Tibial artery (tissue), 4 donors: ENCODE results near the gene CCNQ.

Experiments used
- DNase-seq, 2 donors: peaks; one replicate each; pipeline ENCODE4 v3.0.0-alpha.2; 2019
- H3K27ac ChIP-seq, 2 donors: fragments of 200-600 bp; sonication (generic) in 1 of 2; 1 replicate in 1 of 2; 2 replicates in 1 of 2; pipeline ENCODE4 v1.5.1; 2018 to 2019; ENCODE audit warnings: mild to moderate bottlenecking in 1 of 2
- H3K27me3 ChIP-seq, 2 donors: fragments of 200-600 bp; sonication (generic) in 1 of 2; one replicate each; pipeline versions ENCODE4 v1.5.1 to v1.6.0; 2016 to 2019
- H3K36me3 ChIP-seq, 3 donors: fragments of 200-600 bp; sonication (generic) in 2 of 3; one replicate each; pipeline ENCODE4 v1.5.1; 2016 to 2019; ENCODE audit warnings: mild to moderate bottlenecking in 2 of 3
- H3K4me1 ChIP-seq, 4 donors: fragments of 200-600 bp; sonication (generic) in 2 of 4; 1 replicate in 3 of 4; 2 replicates in 1 of 4; pipeline ENCODE4 v1.5.1; 2016 to 2019
- H3K4me3 ChIP-seq, 2 donors: fragments of 200-600 bp; sonication (generic) in 1 of 2; 1 replicate in 1 of 2; 2 replicates in 1 of 2; pipeline ENCODE4 v1.5.1; 2018 to 2019; ENCODE audit warnings: mild to moderate bottlenecking in 2 of 2
- H3K9me3 ChIP-seq, 3 donors: fragments of 200-600 bp; sonication (generic) in 1 of 3; one replicate each; pipeline ENCODE4 v1.5.1; 2016 to 2019
- intact Hi-C: fragments of 100-400 bp; cut with DNase I; formaldehyde crosslinking; loops from one replicate; pipeline ENCODE4 v1.15.0; 2023; ENCODE audit warnings: low total_unique reads
- TF ChIP-seq, protein P1 (sequence below), 2 experiments: fragments of 200-600 bp in 1 of 2; fragments of 450-650 bp in 1 of 2; IDR thresholded peaks; one replicate each; pipeline ENCODE4 v1.5.1; 2017 to 2019; ENCODE audit warnings: antibody characterized with exemption in 2 of 2, mild to moderate bottlenecking in 1 of 2, moderate library complexity in 1 of 2

Gene CCNQ

DNA sequence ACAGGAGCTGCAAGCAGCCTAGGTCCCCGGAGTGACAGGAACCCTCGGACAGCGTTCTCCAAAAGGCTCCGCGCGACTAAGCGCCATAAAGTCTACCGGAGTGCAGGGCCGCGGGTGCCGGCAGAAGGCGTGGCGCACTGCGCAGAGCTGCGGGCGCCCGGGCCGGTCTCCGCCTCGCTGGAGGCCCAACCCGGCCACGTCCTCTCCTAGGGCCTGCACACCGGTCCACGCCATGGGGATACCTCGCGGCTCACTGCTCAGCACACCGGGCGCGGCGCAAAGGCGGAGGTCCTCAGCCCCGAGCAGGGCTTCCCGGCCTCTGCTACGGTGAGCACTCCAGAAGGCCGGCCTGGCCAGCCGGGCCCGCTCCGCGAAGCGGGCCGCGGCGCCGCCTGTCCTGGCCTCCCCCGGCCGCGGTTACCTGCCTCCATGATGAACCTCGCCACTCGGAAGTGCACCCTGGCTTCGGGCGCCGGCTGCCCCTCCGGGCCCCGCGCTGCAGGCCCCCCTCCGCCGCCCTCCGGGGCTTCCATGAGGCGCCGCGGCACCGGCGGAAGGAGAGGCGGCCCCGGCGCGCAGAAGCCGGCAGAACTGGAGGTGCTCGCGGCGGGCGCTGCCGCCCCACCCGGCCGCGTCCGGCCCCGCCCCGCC lies at the start of gene CCNQ:
Gene CCNQ, minus strand, starts transcription at position 599 of the 651 bp plus-strand sequence. Its CDS starts 66 bp downstream, at position 533.
- Histone ChIP-seq H3K9me3 (peaks cover 0 to 7% (median 0%) of the 10 kb centered on the region in 3 donors), H3K4me3 (peak within 1 kb of the TSS; percentile 75 to 85), H3K36me3 (peaks cover 7 to 27% (median 8%) of the 10 kb centered on the region in 3 donors), H3K27ac (peak within 1 kb of the TSS; percentile 64 to 73), H3K27me3 (no peaks in the 10 kb centered on the region), H3K4me1 (peaks cover 0 to 21% (median 6%) of the 10 kb centered on the region in 4 donors)
- no peak for DNase-seq
- intact Hi-C loops, result no loop called here
- TF ChIP-seq, protein P1, sequence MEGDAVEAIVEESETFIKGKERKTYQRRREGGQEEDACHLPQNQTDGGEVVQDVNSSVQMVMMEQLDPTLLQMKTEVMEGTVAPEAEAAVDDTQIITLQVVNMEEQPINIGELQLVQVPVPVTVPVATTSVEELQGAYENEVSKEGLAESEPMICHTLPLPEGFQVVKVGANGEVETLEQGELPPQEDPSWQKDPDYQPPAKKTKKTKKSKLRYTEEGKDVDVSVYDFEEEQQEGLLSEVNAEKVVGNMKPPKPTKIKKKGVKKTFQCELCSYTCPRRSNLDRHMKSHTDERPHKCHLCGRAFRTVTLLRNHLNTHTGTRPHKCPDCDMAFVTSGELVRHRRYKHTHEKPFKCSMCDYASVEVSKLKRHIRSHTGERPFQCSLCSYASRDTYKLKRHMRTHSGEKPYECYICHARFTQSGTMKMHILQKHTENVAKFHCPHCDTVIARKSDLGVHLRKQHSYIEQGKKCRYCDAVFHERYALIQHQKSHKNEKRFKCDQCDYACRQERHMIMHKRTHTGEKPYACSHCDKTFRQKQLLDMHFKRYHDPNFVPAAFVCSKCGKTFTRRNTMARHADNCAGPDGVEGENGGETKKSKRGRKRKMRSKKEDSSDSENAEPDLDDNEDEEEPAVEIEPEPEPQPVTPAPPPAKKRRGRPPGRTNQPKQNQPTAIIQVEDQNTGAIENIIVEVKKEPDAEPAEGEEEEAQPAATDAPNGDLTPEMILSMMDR (IDR thresholded peaks at IDR 0.05), result no peak

DNA sequence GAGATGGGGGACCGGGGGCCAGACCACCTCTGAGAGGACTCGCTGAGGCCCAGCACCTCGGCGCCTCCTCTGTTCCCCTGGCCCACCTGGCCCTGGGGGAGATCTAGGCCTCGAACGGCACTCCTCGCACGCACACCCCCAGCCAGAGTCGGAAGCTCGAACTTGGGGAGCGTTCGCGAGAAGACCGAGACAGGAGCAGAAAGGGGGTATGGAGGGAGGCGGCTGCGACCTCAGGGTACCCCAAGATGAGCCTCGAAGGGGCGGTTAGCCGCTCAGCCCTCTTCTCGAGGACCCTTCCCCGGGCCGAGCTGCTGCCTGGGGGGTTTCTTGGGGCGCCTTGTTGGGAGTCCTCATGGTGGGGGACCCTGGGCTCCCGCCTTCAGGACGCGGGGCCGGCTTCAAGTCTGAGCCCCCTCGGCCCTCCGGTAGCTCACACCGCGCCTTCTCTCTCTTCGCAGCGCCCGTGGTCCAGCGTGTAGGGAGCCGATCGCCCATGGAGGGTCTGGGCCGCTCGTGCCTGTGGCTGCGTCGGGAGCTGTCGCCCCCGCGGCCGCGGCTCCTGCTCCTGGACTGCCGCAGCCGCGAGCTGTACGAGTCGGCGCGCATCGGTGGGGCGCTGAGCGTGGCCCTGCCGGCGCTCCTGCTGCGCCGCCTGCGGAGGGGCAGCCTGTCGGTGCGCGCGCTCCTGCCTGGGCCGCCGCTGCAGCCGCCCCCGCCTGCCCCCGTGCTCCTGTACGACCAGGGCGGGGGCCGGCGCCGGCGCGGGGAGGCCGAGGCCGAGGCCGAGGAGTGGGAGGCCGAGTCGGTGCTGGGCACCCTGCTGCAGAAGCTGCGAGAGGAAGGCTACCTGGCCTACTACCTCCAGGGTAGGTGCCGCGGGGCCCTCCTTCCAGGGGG lies 48.8 kb upstream of the CCNQ start:
- TF ChIP-seq, protein P1 (IDR thresholded peaks at IDR 0.05), result no peak
- DNase-seq, result peak in 1 of 2 donors; percentile 48
- H3K36me3 ChIP-seq, result no peaks in the 10 kb centered on the region

DNA sequence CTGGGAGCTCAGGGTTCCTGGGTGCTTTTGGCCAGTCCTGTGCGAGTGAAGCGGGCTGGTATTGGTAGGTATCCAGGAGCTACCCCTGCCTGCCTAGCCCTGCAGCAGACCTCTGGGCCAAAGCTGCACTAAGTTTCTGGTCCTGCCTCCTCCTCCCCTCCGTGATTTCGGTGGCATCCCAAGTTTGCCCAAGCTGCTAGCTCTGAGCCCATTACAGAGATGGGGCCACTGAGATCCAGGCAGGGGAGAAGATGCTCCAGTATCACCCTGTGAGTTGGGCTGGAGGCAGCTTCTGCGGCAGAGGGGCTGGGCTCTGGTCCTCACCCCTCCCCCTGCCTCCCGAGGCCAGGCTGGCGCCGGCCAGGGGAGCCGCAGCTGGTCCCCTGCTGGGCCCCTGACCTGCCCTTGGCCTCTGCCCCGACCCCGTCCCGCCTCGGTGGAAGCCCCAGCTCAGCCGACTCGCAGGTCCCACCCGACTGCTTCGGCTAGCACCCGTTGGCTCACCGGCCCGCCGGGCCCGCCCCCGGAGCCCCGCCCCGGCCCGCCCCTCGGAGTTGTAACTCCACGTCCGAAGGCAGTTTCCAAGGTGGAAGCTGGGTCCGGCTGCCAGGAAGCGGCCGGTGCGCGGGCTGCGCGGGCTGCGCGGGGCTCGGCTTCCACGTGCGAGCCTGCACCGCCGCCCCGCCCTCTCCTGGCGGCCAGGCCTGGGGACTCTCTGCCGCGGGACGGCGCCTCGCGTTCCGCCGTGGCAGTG lies 47.9 kb upstream of the CCNQ start, which contains the start of gene DUSP9:
Gene DUSP9, plus strand, starts transcription at position 584 of the 754 bp plus-strand sequence. CDS start 751 bp downstream, outside the sequence.
- TF ChIP-seq, protein P1 (IDR thresholded peaks at IDR 0.05), result no peak
- H3K9me3 ChIP-seq, result no peaks in the 10 kb centered on the region
- H3K4me1 ChIP-seq, result peaks cover 0 to 35% (median 23%) of the 10 kb centered on the region in 4 donors
- intact Hi-C loops, result no loop called here
- peak within 1 kb of the TSS in 1 of 2 donors; percentile 34 for H3K4me3 ChIP-seq
- H3K36me3 ChIP-seq, result no peaks in the 10 kb centered on the region
- H3K27me3 ChIP-seq, result peaks cover 0 to 78% of the 10 kb centered on the region in 2 donors
- H3K27ac ChIP-seq, result no peak within 1 kb of the TSS
- DNase-seq, result peak in 1 of 2 donors; percentile 28

More for the DNA sequence above, 48.8 kb upstream of the CCNQ start:
- Histone ChIP-seq H3K4me1 (peaks cover 0 to 28% (median 17%) of the 10 kb centered on the region in 4 donors), H3K27ac (no peak overlapping the region), H3K4me3 (peak overlapping the region in 1 of 2 donors; percentile 34), H3K9me3 (no peaks in the 10 kb centered on the region), H3K27me3 (peaks cover 0 to 69% of the 10 kb centered on the region in 2 donors)
- intact Hi-C loops, result no loop called here

DNA sequence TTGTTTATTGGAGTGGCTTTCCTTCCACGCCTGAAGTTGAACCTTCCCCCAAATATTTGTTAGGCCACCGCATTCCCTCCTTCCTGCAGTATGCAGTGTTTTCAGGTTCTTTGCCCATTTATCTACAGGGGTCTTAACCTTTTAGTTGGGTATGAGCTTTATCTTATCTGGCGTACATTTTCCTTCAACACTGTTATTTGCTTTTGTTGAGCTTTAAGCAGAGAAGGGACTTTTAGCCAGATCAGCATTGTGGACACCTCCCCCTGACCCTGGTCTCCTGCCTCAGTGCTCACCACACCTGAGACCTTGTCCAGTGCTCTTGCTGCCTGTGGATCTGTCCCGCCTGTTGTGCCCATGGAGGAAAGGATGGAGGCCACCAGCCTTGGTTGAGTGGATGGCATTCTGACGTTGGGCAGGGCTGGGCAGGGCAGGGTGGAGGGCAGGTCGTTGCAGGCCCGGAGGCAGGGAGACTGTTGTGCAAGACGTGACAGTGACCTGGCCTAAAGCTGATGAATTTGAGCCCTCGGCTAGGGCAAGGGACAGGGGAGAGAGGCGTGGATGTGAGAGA lies 47.1 kb upstream of the CCNQ start:
- intact Hi-C loops, result no loop called here
- Histone ChIP-seq H3K27ac (no peak overlapping the region), H3K4me3 (no peak overlapping the region), H3K36me3 (no peaks in the 10 kb centered on the region), H3K4me1 (peaks cover 0 to 37% (median 25%) of the 10 kb centered on the region in 4 donors), H3K9me3 (no peaks in the 10 kb centered on the region), H3K27me3 (peaks cover 0 to 86% of the 10 kb centered on the region in 2 donors)
- DNase-seq, result peak in 1 of 2 donors; percentile 29
- TF ChIP-seq, protein P1 (IDR thresholded peaks at IDR 0.05), result no peak

DNA sequence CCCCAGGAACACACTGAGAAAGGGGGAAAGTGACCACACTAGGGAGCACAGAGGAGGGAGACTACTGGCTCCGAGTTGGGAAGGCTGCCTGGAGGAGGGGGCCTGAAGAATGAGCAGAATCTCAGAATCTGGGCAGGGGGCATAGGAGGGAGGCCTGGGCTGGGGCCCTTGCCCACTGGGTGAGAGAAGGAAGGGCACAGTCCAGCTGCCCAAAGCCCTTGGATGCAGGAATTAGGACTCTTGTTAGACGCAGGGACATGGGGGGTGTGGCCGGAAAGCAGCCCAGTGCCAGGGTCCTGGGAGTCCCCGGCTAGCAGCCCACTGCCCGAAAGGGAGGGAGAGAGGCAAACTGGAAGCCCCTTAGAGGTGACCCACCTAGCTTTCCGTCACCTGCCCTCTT lies 46.2 kb upstream of the CCNQ start:
- H3K9me3 ChIP-seq, result no peaks in the 10 kb centered on the region
- H3K27ac ChIP-seq, result no peak overlapping the region
- no peak for DNase-seq
- peaks cover 0 to 37% (median 25%) of the 10 kb centered on the region in 4 donors for H3K4me1 ChIP-seq
- no peak overlapping the region for H3K4me3 ChIP-seq
- intact Hi-C loops, result no loop called here
- peaks cover 0 to 86% of the 10 kb centered on the region in 2 donors for H3K27me3 ChIP-seq
- no peaks in the 10 kb centered on the region for H3K36me3 ChIP-seq
- TF ChIP-seq, protein P1 (IDR thresholded peaks at IDR 0.05), result no peak
